ENCODE measurements around the gene SC5D. TPM values are rescaled to one million over a fixed set of nuclear protein-coding genes. Genes with fewer than 3 reads are reported as not detected.
A peak's percentile ranks its signal among the peaks of the same experiment; 100 is the strongest.

Gene SC5D
- total RNA-seq, 1 donor from 2014 or later: 18.7 TPM

- no peak overlapping the region for H3K4me3 ChIP-seq
- no peak overlapping the region for H3K27ac ChIP-seq (replicated peaks)
- TF ChIP-seq, protein P1, sequence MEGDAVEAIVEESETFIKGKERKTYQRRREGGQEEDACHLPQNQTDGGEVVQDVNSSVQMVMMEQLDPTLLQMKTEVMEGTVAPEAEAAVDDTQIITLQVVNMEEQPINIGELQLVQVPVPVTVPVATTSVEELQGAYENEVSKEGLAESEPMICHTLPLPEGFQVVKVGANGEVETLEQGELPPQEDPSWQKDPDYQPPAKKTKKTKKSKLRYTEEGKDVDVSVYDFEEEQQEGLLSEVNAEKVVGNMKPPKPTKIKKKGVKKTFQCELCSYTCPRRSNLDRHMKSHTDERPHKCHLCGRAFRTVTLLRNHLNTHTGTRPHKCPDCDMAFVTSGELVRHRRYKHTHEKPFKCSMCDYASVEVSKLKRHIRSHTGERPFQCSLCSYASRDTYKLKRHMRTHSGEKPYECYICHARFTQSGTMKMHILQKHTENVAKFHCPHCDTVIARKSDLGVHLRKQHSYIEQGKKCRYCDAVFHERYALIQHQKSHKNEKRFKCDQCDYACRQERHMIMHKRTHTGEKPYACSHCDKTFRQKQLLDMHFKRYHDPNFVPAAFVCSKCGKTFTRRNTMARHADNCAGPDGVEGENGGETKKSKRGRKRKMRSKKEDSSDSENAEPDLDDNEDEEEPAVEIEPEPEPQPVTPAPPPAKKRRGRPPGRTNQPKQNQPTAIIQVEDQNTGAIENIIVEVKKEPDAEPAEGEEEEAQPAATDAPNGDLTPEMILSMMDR (IDR thresholded peaks at IDR 0.05; ENCODE audit: borderline replicate concordance): peak; percentile 84
- H3K36me3 ChIP-seq: no peaks in the 10 kb centered on the region
- H3K27me3 ChIP-seq (ENCODE audit: low read depth): peaks cover 8% of the 10 kb centered on the region
- no peak for DNase-seq
- H3K9me3 ChIP-seq (replicated peaks): no peaks in the 10 kb centered on the region
- intact Hi-C loops (cut with micrococcal nuclease): no loop called here
- H3K4me1 ChIP-seq: peaks cover 3% of the 10 kb centered on the region
Observed at GRCh38 chr11:121249039-121249663, 43.4 kb upstream of the SC5D start.

GRCh38 chr11:121250843-121251242 is 41.7 kb upstream of the SC5D start:
- Histone ChIP-seq H3K9me3 (replicated peaks) (no peaks in the 10 kb centered on the region), H3K27me3 (ENCODE audit: low read depth) (peaks cover 8% of the 10 kb centered on the region), H3K4me3 (no peak overlapping the region), H3K4me1 (peaks cover 3% of the 10 kb centered on the region), H3K27ac (replicated peaks) (no peak overlapping the region), H3K36me3 (no peaks in the 10 kb centered on the region)
- DNase-seq: no peak
- intact Hi-C loops (cut with micrococcal nuclease): no loop called here
- TF ChIP-seq, protein P1 (IDR thresholded peaks at IDR 0.05; ENCODE audit: borderline replicate concordance): no peak

DNA sequence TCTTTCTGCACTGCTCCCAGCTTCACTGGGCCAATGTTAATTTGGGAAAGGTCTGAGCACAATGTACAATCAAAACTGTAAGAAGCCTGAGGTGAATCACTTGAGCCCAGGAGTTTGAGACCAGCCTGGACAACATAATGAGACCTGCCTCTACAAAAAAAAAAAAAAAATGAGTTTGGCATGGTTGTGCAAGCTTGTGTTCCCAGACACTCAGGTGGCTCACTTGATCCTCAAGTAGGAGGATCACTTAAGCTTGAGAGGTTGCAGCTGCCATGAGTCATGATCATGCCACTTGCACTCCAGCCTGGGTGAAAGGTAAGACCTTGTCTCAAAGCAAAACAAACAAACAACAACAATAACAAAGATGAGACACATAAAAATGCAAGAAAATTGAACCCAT is 38.6 kb upstream of the SC5D start:
- no peak for DNase-seq
- intact Hi-C loops (cut with micrococcal nuclease): no loop called here
- TF ChIP-seq, protein P1 (IDR thresholded peaks at IDR 0.05; ENCODE audit: borderline replicate concordance): no peak
- H3K9me3 ChIP-seq (replicated peaks): no peaks in the 10 kb centered on the region
- H3K4me3 ChIP-seq: no peak overlapping the region
- H3K36me3 ChIP-seq: no peaks in the 10 kb centered on the region
- no peak overlapping the region for H3K27ac ChIP-seq (replicated peaks)
- peaks cover 8% of the 10 kb centered on the region for H3K27me3 ChIP-seq (ENCODE audit: low read depth)
- H3K4me1 ChIP-seq: peaks cover 3% of the 10 kb centered on the region

GRCh38 chr11:121254756-121255155 is 37.8 kb upstream of the SC5D start:
- TF ChIP-seq, protein P1 (IDR thresholded peaks at IDR 0.05; ENCODE audit: borderline replicate concordance): no peak
- H3K4me3 ChIP-seq: no peak overlapping the region
- no peak for DNase-seq
- H3K36me3 ChIP-seq: no peaks in the 10 kb centered on the region
- H3K4me1 ChIP-seq: no peaks in the 10 kb centered on the region
- intact Hi-C loops (cut with micrococcal nuclease): no loop called here
- no peaks in the 10 kb centered on the region for H3K9me3 ChIP-seq (replicated peaks)
- no peak overlapping the region for H3K27ac ChIP-seq (replicated peaks)
- peaks cover 8% of the 10 kb centered on the region for H3K27me3 ChIP-seq (ENCODE audit: low read depth)

DNA sequence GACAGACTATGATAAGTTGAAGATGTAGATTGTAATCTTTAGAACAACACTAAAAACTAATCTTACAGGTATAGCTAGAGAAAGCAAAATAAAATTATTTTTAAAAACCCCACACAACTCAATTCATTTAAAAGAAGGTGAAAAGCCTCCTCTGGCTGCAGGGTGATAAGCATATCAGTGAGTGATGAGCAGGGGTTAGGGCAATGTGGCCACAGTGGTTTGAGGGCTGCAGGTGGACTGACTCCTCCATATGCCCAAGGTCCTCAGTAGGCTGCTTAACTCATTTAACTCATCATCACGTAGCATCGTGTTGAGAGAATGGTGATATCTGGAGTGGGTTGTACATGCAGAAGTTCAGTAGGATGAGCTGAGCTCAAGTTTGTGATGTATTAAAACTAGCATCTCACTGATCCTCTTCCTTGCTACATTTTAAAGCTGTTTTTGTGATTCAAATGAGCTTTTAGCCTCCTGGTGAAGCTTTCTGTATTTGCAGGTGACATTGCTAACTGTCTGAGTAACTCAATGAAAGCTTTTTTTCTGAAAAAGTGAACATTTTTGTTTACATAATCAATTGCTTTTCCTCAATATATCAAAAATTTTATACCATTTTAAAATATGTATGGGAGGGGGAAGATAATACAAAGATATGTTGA is 37.0 kb upstream of the SC5D start:
- Histone ChIP-seq H3K27me3 (ENCODE audit: low read depth) (peaks cover 8% of the 10 kb centered on the region), H3K27ac (replicated peaks) (no peak overlapping the region), H3K9me3 (replicated peaks) (no peaks in the 10 kb centered on the region), H3K4me3 (no peak overlapping the region), H3K36me3 (no peaks in the 10 kb centered on the region), H3K4me1 (no peaks in the 10 kb centered on the region)
- no peak for DNase-seq
- TF ChIP-seq, protein P1 (IDR thresholded peaks at IDR 0.05; ENCODE audit: borderline replicate concordance): no peak
- intact Hi-C loops (cut with micrococcal nuclease): no loop called here

All from left ventricle myocardium inferior (tissue), 1 donor.